OCI-LY3 (cell line): ENCODE measurements around the gene LDB2.

Experiments
- H2AFZ ChIP-seq: fragments of 200-600, 300-600 bp; shearing (Covaris generic); 2 replicates; pipeline ENCODE4 v1.6.0; 2014; ENCODE audit warnings: antibody characterized with exemption, low read depth, low read length
- H3K27ac ChIP-seq: fragments of 200-600, 300-600 bp; sonication (generic); 2 replicates; pipeline ENCODE4 v1.5.1; 2014; ENCODE audit warnings: mild to moderate bottlenecking, low read length, moderate library complexity, mixed read lengths
- H3K27me3 ChIP-seq: fragments of 200-600, 300-600 bp; sonication (generic); 2 replicates; pipeline ENCODE4 v1.6.1; 2014; ENCODE audit warnings: low read depth, low read length, mixed read lengths
- H3K36me3 ChIP-seq: fragments of 200-600, 300-600 bp; sonication (generic); replicated peaks from 2 replicates; pipeline ENCODE3; 2014; ENCODE audit warnings: low read depth, low read length, mixed read lengths
- H3K4me1 ChIP-seq: fragments of 300-600, 200-600 bp; sonication (generic); 2 replicates; pipeline ENCODE4 v1.6.1; 2014; ENCODE audit warnings: low read length, mixed read lengths
- H3K4me2 ChIP-seq: fragments of 200-600, 300-600 bp; sonication (generic); 2 replicates; pipeline ENCODE4 v1.6.1; 2014; ENCODE audit warnings: low read length, mixed read lengths
- H3K4me3 ChIP-seq: fragments of 300-600, 200-600 bp; sonication (generic); 2 replicates; pipeline ENCODE4 v1.5.1; 2014; ENCODE audit warnings: antibody characterized with exemption, mild to moderate bottlenecking, low read length, moderate library complexity
- H3K79me2 ChIP-seq: fragments of 300-600, 200-600 bp; shearing (Covaris generic); 2 replicates; pipeline ENCODE4 v1.6.1; 2014; ENCODE audit warnings: mild to moderate bottlenecking, low read length, mixed read lengths
- H3K9ac ChIP-seq: fragments of 300-600, 200-600 bp; shearing (Covaris generic); 2 replicates; pipeline ENCODE4 v1.6.0; 2014; ENCODE audit warnings: mild to moderate bottlenecking, low read length, moderate library complexity
- H3K9me3 ChIP-seq: fragments of 200-600, 300-600 bp; shearing (Covaris generic); 2 replicates; pipeline ENCODE4 v1.6.1; 2014; ENCODE audit warnings: low read length, mixed read lengths; ENCODE audit not compliant: insufficient read depth
- H4K20me1 ChIP-seq: fragments of 200-600, 300-600 bp; sonication (generic); 2 replicates; pipeline ENCODE4 v1.6.1; 2016; ENCODE audit warnings: low read length, mixed read lengths; ENCODE audit not compliant: insufficient read depth
- EZH2phosphoT487 ChIP-seq: fragments of 200-600 bp; shearing (Covaris generic); IDR thresholded peaks from 2 replicates; pipeline ENCODE4 v1.6.1; 2018; ENCODE audit warnings: antibody characterized with exemption, mixed run types, low read depth
- TF ChIP-seq, protein P1 (sequence below): fragments of 200-600, 300-600 bp; sonication (generic); IDR thresholded peaks from 2 replicates; pipeline ENCODE4 v1.5.1; 2014; ENCODE audit warnings: antibody characterized with exemption, low read length, low read depth

Gene LDB2

DNA sequence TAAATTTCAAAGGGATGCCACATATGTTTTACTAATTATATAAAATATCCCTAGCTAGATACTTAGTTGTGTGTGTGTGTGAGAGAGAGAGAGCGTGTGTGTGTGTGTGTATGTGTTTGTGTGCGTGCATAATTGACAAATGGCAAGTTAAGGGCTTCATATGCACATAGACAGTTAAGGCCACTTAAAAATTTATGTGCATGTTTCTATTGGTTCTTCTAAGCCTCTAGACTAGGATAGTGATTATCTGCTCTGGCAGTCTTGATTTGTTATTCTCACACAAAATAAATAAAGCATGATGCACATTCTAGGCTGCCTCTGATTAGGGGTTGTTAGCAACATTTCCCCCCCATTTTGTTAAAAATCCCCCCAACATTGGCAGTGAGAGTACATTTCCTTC, 393.2 kb downstream of the LDB2 start:
- no peak for TF ChIP-seq EZH2phosphoT487
- TF ChIP-seq, protein P1, sequence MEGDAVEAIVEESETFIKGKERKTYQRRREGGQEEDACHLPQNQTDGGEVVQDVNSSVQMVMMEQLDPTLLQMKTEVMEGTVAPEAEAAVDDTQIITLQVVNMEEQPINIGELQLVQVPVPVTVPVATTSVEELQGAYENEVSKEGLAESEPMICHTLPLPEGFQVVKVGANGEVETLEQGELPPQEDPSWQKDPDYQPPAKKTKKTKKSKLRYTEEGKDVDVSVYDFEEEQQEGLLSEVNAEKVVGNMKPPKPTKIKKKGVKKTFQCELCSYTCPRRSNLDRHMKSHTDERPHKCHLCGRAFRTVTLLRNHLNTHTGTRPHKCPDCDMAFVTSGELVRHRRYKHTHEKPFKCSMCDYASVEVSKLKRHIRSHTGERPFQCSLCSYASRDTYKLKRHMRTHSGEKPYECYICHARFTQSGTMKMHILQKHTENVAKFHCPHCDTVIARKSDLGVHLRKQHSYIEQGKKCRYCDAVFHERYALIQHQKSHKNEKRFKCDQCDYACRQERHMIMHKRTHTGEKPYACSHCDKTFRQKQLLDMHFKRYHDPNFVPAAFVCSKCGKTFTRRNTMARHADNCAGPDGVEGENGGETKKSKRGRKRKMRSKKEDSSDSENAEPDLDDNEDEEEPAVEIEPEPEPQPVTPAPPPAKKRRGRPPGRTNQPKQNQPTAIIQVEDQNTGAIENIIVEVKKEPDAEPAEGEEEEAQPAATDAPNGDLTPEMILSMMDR, result no peak
- Histone ChIP-seq H3K27me3 (no peaks in the 10 kb centered on the region), H3K27ac (no peak overlapping the region), H3K9ac (no peak overlapping the region), H3K4me1 (no peaks in the 10 kb centered on the region), H3K9me3 (peaks cover 8% of the 10 kb centered on the region; the same call in 1 of the 2 replicates), H3K36me3 (no peaks in the 10 kb centered on the region), H2AFZ (no peak overlapping the region), H4K20me1 (no peaks in the 10 kb centered on the region), H3K4me3 (no peak overlapping the region), H3K79me2 (no peaks in the 10 kb centered on the region), H3K4me2 (no peak overlapping the region)

DNA sequence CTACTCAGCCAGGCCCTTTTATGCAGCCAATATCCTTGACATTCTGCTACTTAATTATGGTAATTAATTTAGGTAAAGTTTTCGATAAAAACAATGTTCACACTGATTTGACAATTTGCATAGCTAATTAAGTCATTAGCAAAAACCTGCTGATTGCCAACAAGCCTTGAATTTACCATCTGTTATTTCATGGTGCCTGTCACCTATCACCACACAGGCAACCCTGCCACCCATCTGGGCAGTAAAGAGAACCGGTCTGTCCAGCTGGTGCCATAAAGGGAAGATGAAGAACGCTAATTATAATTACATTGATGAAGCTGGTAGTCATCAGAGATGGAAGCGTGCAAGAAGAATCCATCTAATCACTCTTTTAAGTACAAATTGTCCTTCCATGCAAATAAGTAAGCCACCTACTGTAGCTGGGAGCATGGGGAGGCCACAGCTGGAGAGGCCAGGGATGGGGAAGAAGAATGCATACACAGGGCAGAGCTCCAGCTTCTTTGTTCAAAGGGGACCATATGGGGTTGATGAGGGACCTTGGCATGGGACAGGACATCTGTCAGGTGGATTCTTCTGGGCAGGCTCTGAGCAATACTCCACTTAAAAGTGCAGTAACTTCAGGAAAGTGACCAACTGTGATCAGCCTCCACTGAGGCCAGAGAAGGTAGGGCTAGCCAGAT, 394.9 kb downstream of the LDB2 start:
- no peaks in the 10 kb centered on the region for H3K27me3 ChIP-seq
- H3K9me3 ChIP-seq, result no peaks in the 10 kb centered on the region
- no peak overlapping the region for H3K4me3 ChIP-seq
- H3K79me2 ChIP-seq, result no peaks in the 10 kb centered on the region
- TF ChIP-seq EZH2phosphoT487, result no peak
- TF ChIP-seq, protein P1, result no peak
- H2AFZ ChIP-seq, result no peak overlapping the region
- no peaks in the 10 kb centered on the region for H4K20me1 ChIP-seq
- no peaks in the 10 kb centered on the region for H3K4me1 ChIP-seq
- no peak overlapping the region for H3K9ac ChIP-seq
- H3K4me2 ChIP-seq, result no peak overlapping the region
- no peaks in the 10 kb centered on the region for H3K36me3 ChIP-seq
- no peak overlapping the region for H3K27ac ChIP-seq

DNA sequence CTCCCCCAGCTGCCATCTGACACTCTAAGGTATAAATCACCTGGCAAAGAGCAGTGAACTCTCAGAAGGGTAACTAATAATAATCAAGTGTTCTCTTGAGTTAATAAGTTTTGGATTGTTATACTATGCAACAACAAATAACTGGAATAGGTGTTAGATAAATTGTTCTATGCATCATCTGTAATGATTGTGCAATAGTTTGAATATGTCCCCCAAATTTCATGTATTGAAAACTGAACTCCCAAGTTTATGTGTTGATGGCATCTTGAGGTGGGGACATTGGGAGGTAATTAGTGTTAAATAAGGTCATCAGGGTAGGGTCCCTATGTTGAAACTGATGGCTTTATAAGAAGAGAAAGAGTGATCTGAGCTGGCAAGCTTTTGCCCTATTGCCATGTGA, 399.5 kb downstream of the LDB2 start:
- H3K27me3 ChIP-seq, result no peaks in the 10 kb centered on the region
- H3K4me2 ChIP-seq, result no peak overlapping the region
- H3K27ac ChIP-seq, result no peak overlapping the region
- no peaks in the 10 kb centered on the region for H3K79me2 ChIP-seq
- H4K20me1 ChIP-seq, result no peaks in the 10 kb centered on the region
- H3K4me1 ChIP-seq, result no peaks in the 10 kb centered on the region
- H2AFZ ChIP-seq, result no peak overlapping the region
- H3K4me3 ChIP-seq, result no peak overlapping the region
- no peaks in the 10 kb centered on the region for H3K9me3 ChIP-seq
- H3K9ac ChIP-seq, result no peak overlapping the region
- H3K36me3 ChIP-seq, result no peaks in the 10 kb centered on the region
- no peak for TF ChIP-seq EZH2phosphoT487
- TF ChIP-seq, protein P1, result no peak

DNA sequence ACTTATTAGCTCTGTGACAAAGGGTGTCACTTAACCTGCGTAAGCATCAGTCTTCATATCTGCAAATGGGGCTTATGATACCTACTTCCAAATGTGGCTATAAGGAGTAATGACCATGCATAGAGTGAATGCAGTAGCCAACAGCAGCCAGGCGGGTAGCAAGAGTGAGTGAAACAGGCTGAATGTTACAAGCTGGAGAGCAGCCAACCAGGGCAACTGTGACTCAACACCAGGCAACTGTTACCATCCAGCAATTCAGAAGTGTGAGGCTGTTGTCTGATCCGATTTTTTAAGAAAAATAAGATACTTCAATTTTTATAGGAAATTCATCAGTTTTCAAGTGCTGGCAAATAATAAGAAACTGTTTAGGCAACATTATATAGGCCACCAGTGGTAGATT, 401.9 kb downstream of the LDB2 start:
- H3K9ac ChIP-seq, result no peak overlapping the region
- no peak overlapping the region for H3K4me3 ChIP-seq
- no peak overlapping the region for H3K4me2 ChIP-seq
- no peak for TF ChIP-seq EZH2phosphoT487
- TF ChIP-seq, protein P1, result no peak
- H3K9me3 ChIP-seq, result no peaks in the 10 kb centered on the region
- H3K27me3 ChIP-seq, result no peaks in the 10 kb centered on the region
- no peak overlapping the region for H2AFZ ChIP-seq
- no peaks in the 10 kb centered on the region for H3K79me2 ChIP-seq
- no peak overlapping the region for H3K27ac ChIP-seq
- H4K20me1 ChIP-seq, result no peaks in the 10 kb centered on the region
- H3K4me1 ChIP-seq, result no peaks in the 10 kb centered on the region
- no peaks in the 10 kb centered on the region for H3K36me3 ChIP-seq
